Articular chondrocyte of knee joint (primary cell): Measurements from ENCODE around the gene SPIN3. TPM values are rescaled to one million over a fixed set of nuclear protein-coding genes. Genes with fewer than 3 reads are reported as not detected.

ENCODE experiments used
- total RNA-seq: library from RNA; depleted of rRNA; stranded (reverse); fragments of >200 nt; gene quantifications from 2 replicates; pipeline ENCODE4 v1.2.3, GENCODE V29; 2012

SPIN3 gene
- total RNA-seq, result 10.3 and 11.1 TPM in 2 replicates

GRCh38 chrX:56995271-56995994 is at the start of gene SPIN3:
SPIN3 (minus strand) TSS chrX:56995541; CDS start chrX:56994947, 594 bp downstream.

Other genes starting within 250 kb of the SPIN3 start
- 6.8 and 8.0 TPM in 2 replicates for gene SPIN2B, start 126.0 kb upstream of the SPIN3 start, total RNA-seq
- gene SPIN2A, start 141.9 kb upstream of the SPIN3 start, total RNA-seq, result 0.52 and 0.54 TPM in 2 replicates